ENCODE data around the gene HES2. TPM values are rescaled to one million over a fixed set of nuclear protein-coding genes. Genes with fewer than 3 reads are reported as not detected.

The HES2 gene
- total and polyA plus RNA-seq, 10 donors = 0.02 to 1.3 (median 0.24) TPM; not detected in 6

- Histone ChIP-seq H3K4me3 (peak overlapping the region; percentile 41 to 80 (median 62)), H3K27me3 (replicated peaks in 1 of 7) (peaks cover 0 to 19% (median 0%) of the 10 kb centered on the region in 7 donors), H3K4me1 (peaks cover 9 to 54% (median 35%) of the 10 kb centered on the region in 6 donors), H3K9me3 (no peaks in the 10 kb centered on the region), H3K27ac (peak overlapping the region; percentile 93 to 99 (median 97)), H3K36me3 (no peaks in the 10 kb centered on the region)
- WGBS, 5 donors = 0 to 1% (median 1%) methylated on average over 6 to 83 of the region's 83 CpGs
- no peak for DNase-seq
- no peak for TF ChIP-seq CTCF (IDR thresholded peaks at IDR 0.05 in 8 of 11, conservative IDR thresholded peaks at IDR 0.05 in 3 of 11)
- no peak for TF ChIP-seq POLR2A (IDR thresholded peaks at IDR 0.05)
- peak in 1 of 3 donors; percentile 78 for TF ChIP-seq POLR2AphosphoS5 (IDR thresholded peaks at IDR 0.05)
- intact Hi-C loops (cut with DNase I; ENCODE audit: low total_unique reads) = no loop called here
Observed at GRCh38 chr1:6392809-6393399, 26.8 kb downstream of the HES2 start.

- 30 to 38% (median 31%) methylated on average over 16 of the region's 16 CpGs for WGBS, 5 donors
- Histone ChIP-seq H3K36me3 (no peaks in the 10 kb centered on the region), H3K4me1 (peaks cover 9 to 47% (median 31%) of the 10 kb centered on the region in 6 donors), H3K9me3 (no peaks in the 10 kb centered on the region), H3K27ac (peak overlapping the region in 5 of 8 donors; percentile 96 to 98 (median 97)), H3K27me3 (replicated peaks in 1 of 7) (peaks cover 0 to 19% (median 0%) of the 10 kb centered on the region in 7 donors), H3K4me3 (peak overlapping the region in 7 of 8 donors; percentile 41 to 80 (median 63))
- no peak for TF ChIP-seq CTCF (IDR thresholded peaks at IDR 0.05 in 8 of 11, conservative IDR thresholded peaks at IDR 0.05 in 3 of 11)
- no peak for TF ChIP-seq POLR2A (IDR thresholded peaks at IDR 0.05)
- TF ChIP-seq POLR2AphosphoS5 (IDR thresholded peaks at IDR 0.05) = no peak
- intact Hi-C loops (cut with DNase I; ENCODE audit: low total_unique reads) = no loop called here
- DNase-seq = no peak
Observed at GRCh38 chr1:6391951-6392808, 27.5 kb downstream of the HES2 start.

GRCh38 chr1:6389971-6390370 lies 29.7 kb downstream of the HES2 start:
- no peak overlapping the region for H3K27ac ChIP-seq
- H3K4me3 ChIP-seq = no peak overlapping the region
- no peaks in the 10 kb centered on the region for H3K36me3 ChIP-seq
- intact Hi-C loops (cut with DNase I; ENCODE audit: low total_unique reads) = no loop called here
- TF ChIP-seq POLR2A (IDR thresholded peaks at IDR 0.05) (no peak), POLR2AphosphoS5 (IDR thresholded peaks at IDR 0.05) (no peak), CTCF (IDR thresholded peaks at IDR 0.05 in 8 of 11, conservative IDR thresholded peaks at IDR 0.05 in 3 of 11) (no peak)
- WGBS, 5 donors = 79 to 96% (median 93%) methylated on average over 9 of the region's 9 CpGs
- DNase-seq = no peak
- H3K27me3 ChIP-seq (replicated peaks in 1 of 7) = peaks cover 0 to 19% (median 0%) of the 10 kb centered on the region in 7 donors
- peaks cover 9 to 44% (median 31%) of the 10 kb centered on the region in 6 donors for H3K4me1 ChIP-seq
- no peaks in the 10 kb centered on the region for H3K9me3 ChIP-seq

All from spleen (tissue), 11 donors.